ENCODE measurements around the gene TGM4. TPM values are rescaled to one million over a fixed set of nuclear protein-coding genes. Genes with fewer than 3 reads are reported as not detected.
A peak's percentile ranks its signal among the peaks of the same experiment; 100 is the strongest.
"Not testable (repeated sequence)": the region's sequence is repeated elsewhere in the genome, so short reads cannot be mapped to it uniquely, and the experiment has no call there.

Gene TGM4
- not detected in 2 replicates for total RNA-seq (2014; rRNA removed; shearing (Covaris generic))

DNA sequence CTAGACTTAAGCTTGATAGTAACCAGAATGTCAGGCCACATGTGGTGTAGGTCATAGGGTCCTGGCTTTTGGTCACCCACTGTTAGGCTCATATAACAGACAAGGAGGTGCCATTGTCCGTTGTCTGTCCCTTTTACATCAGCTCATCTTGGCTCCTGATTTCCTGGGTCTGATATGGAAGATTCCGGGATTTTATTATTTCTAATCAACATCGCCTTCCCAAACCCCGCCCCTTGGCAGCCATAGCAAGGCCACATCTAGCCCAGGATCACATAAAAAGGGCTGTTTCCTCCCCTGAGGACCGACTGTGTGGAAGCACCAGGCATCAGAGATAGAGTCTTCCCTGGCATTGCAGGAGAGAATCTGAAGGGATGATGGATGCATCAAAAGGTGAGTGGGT lies at the start of gene TGM4:
Gene TGM4 (plus strand): TSS at position 301 of the 400 bp plus-strand sequence. CDS start 71 bp downstream, at position 372.
- H3K27ac ChIP-seq, result no peak within 1 kb of the TSS

DNA sequence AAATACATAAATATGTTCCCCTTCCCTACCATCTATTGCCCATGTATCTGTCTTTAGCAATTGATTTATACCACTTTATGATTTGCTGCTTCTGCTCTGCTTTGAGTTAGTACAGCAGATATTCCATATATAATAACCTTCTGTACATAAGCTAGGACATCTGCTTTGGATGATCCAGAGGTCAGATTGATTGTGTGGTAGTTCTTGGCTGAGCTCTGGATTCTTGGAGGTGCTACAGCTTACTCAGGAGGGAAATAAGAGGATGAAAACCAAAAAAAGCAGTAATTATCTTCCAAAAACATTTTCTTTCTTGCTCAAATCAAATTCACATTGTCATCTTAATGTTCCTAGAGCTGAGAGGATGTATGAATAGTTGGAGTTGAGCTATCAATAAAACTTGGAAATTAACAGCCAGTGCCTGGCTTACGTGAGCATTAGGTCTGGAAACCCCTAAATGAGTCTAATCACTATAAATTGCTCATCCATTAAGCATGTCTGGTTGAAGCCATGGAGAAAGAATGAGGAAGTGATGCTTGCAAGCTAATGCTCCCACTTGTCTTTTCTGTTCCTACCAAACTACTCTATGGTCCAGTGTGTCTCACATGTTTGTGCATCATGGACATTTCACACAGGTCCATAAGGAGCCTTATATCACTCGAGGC lies 49.0 kb upstream of the TGM4 start:
- Histone ChIP-seq H3K27me3 (no peaks in the 10 kb centered on the region), H3K36me3 (peaks cover 67% of the 10 kb centered on the region), H3K9me3 (replicated peaks) (0 out of 2 replicates have a peak, but pooled peaks cover 4% of the 10 kb centered on the region), H3K4me1 (no peaks in the 10 kb centered on the region), H3K4me3 (no peak overlapping the region), H3K27ac (no peak overlapping the region)
- DNase-seq, result no peak

More for the DNA sequence above, at the start of gene TGM4:
- no peaks in the 10 kb centered on the region for H3K36me3 ChIP-seq
- H3K4me3 ChIP-seq, result no peak within 1 kb of the TSS
- DNase-seq, result no peak
- H3K9me3 ChIP-seq (replicated peaks), result no peaks in the 10 kb centered on the region
- H3K4me1 ChIP-seq, result no peaks in the 10 kb centered on the region
- H3K27me3 ChIP-seq, result no peaks in the 10 kb centered on the region

DNA sequence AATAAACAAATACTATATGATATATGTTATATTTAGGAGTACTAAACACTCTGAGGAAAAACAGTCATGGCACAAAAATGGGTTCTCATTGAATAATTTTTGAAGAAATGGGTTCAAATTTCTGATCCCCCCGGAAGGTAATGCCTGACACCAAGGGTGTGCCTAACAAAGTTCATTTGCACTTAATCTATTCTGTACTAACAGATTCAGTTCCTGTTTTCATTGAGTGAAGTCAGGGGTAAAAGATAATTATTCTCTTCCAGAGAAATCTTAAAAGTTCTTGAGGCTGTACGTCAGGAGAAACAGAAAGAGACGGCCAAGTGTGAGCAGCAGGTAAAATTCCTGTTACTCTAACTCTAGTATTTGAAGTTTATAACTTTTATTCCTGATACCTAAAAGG lies 47.2 kb upstream of the TGM4 start:
- Histone ChIP-seq H3K4me1 (no peaks in the 10 kb centered on the region), H3K27ac (no peak overlapping the region), H3K9me3 (replicated peaks) (0 out of 2 replicates have a peak, but pooled peaks cover 4% of the 10 kb centered on the region), H3K27me3 (no peaks in the 10 kb centered on the region), H3K36me3 (peaks cover 79% of the 10 kb centered on the region), H3K4me3 (no peak overlapping the region)
- no peak for DNase-seq

DNA sequence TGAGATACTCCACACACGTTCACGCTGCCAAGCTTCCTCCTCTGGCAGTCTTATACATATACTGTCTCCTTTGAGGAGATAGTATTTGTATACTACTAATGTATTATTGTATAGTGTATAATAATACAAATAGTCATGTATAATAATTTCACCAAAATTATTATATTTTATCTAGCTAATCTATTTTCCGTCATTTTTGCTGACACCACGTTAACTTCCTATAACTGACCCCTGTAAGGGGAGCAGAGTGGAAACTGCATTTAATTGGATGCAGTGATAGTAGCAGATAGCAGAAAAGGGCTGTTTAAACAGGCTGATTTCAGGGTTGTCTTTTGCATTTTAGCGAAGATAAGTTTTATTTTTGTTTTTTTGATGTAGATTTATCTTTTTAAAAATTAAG lies 43.2 kb upstream of the TGM4 start:
- Histone ChIP-seq H3K4me3 (no peak overlapping the region), H3K27me3 (no peaks in the 10 kb centered on the region), H3K36me3 (peaks cover 77% of the 10 kb centered on the region), H3K27ac (no peak overlapping the region), H3K9me3 (replicated peaks) (no peaks in the 10 kb centered on the region), H3K4me1 (no peaks in the 10 kb centered on the region)
- DNase-seq, result no peak

DNA sequence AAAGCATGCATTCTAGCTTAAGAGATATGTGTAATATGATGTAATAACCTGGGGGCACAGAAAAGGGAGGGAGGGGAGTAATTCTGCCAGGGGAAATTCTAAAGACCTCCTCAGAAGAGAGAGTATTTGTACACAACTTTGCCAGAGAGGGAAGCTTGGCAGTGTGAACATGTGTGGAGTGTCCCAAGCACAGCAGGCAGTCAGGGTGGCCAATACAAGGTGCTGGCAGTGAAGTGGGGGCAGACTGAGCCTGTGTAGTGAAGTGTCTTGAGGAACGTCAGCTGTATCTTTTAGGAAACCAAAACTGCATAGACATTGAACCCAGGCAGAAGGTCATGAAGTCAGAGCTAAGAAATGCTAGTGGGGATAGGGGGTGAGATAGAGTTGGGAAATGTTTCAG lies 42.4 kb upstream of the TGM4 start:
- Histone ChIP-seq H3K36me3 (peaks cover 77% of the 10 kb centered on the region), H3K4me1 (no peaks in the 10 kb centered on the region), H3K9me3 (replicated peaks) (no peaks in the 10 kb centered on the region), H3K4me3 (no peak overlapping the region), H3K27ac (no peak overlapping the region), H3K27me3 (no peaks in the 10 kb centered on the region)
- no peak for DNase-seq

DNA sequence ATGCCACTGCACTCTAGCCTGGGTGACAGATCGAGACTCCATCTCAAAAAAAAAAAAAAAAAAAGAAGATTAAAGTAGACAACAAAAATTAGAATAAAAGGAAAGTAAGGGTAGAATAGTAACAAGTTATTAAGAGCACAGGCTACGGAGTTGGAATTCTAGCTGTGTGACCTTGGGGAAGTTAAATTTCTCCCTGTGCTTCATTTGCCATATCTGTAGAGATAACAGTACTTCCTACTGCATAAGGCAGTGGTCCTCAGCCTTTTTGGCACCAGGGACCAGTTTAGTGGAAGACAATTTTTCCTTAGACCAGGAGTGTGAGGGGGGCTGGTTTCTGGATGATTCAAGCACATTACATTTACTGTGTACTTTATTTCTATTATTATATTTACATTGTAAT lies 41.4 kb upstream of the TGM4 start:
- H3K4me3 ChIP-seq, result no peak overlapping the region
- no peak overlapping the region for H3K27ac ChIP-seq
- peaks cover 85% of the 10 kb centered on the region for H3K36me3 ChIP-seq
- no peaks in the 10 kb centered on the region for H3K27me3 ChIP-seq
- H3K9me3 ChIP-seq (replicated peaks), result no peaks in the 10 kb centered on the region
- H3K4me1 ChIP-seq, result no peaks in the 10 kb centered on the region
- no peak for DNase-seq

DNA sequence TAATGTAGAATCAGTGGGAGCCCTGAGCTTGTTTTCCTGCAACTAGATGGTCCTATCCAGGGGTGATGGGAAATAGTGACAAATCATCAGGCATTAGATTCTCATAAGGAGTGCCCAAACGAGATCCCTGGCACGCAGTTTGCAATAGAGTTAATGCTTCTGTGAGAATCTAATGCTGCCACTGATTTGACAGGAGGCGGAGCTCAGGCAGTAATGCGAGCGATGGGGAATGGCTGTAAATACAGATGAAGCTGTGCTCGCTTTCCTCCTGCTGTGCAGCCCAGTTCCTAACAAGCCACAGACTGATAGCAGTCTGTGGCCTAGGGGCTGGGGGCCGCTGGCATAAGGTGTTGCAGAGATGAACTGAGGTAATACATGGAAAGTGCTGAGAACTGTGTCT lies 41.0 kb upstream of the TGM4 start:
- Histone ChIP-seq H3K27me3 (no peaks in the 10 kb centered on the region), H3K4me3 (no peak overlapping the region), H3K9me3 (replicated peaks) (no peaks in the 10 kb centered on the region), H3K27ac (no peak overlapping the region), H3K36me3 (peaks cover 85% of the 10 kb centered on the region), H3K4me1 (no peaks in the 10 kb centered on the region)
- DNase-seq, result no peak

DNA sequence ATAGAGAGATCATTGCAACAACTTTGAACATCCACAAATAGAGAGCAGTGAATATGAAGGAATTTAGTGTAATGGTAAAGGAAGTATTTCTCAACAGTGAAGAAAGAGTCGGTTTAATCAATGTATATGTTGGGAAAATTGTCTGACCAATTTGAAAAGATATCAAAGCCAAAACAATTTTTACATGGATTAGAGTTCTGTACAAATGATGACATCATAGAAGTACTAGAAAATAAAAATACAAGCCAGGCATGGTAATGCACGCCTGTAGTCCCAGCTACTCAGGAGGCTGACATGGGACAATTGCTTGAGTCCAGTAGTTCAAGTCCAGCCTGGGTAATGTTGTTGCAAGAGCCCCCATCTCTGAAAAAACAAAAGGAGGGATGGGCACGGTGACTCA lies 38.7 kb upstream of the TGM4 start:
- no peak overlapping the region for H3K4me3 ChIP-seq
- DNase-seq, result no peak
- H3K9me3 ChIP-seq (replicated peaks), result no peaks in the 10 kb centered on the region
- H3K36me3 ChIP-seq, result peaks cover 77% of the 10 kb centered on the region
- no peaks in the 10 kb centered on the region for H3K4me1 ChIP-seq
- H3K27ac ChIP-seq, result no peak overlapping the region
- H3K27me3 ChIP-seq, result no peaks in the 10 kb centered on the region

DNA sequence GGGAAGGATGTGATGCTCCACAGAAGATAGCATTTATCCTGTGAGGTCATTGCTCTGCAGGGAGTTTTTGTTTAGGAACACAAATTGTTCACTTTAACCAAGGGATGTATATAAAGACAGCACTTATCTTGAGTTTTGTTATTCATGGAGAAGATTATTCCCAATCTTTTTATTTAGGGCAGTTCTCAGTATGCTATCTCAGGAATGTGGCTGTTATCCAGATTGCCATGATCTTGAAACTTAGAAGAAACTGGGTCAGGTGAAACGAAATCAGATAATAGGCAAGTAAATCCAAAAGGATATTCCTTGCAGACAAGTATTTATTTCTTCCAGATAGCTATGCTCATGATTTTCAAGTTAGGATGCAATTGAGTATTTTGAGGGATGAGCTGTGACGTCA lies 32.0 kb upstream of the TGM4 start:
- no peak overlapping the region for H3K4me3 ChIP-seq
- H3K4me1 ChIP-seq, result no peaks in the 10 kb centered on the region
- H3K27ac ChIP-seq, result no peak overlapping the region
- H3K36me3 ChIP-seq, result peaks cover 61% of the 10 kb centered on the region
- no peaks in the 10 kb centered on the region for H3K9me3 ChIP-seq (replicated peaks)
- no peaks in the 10 kb centered on the region for H3K27me3 ChIP-seq
- no peak for DNase-seq

DNA sequence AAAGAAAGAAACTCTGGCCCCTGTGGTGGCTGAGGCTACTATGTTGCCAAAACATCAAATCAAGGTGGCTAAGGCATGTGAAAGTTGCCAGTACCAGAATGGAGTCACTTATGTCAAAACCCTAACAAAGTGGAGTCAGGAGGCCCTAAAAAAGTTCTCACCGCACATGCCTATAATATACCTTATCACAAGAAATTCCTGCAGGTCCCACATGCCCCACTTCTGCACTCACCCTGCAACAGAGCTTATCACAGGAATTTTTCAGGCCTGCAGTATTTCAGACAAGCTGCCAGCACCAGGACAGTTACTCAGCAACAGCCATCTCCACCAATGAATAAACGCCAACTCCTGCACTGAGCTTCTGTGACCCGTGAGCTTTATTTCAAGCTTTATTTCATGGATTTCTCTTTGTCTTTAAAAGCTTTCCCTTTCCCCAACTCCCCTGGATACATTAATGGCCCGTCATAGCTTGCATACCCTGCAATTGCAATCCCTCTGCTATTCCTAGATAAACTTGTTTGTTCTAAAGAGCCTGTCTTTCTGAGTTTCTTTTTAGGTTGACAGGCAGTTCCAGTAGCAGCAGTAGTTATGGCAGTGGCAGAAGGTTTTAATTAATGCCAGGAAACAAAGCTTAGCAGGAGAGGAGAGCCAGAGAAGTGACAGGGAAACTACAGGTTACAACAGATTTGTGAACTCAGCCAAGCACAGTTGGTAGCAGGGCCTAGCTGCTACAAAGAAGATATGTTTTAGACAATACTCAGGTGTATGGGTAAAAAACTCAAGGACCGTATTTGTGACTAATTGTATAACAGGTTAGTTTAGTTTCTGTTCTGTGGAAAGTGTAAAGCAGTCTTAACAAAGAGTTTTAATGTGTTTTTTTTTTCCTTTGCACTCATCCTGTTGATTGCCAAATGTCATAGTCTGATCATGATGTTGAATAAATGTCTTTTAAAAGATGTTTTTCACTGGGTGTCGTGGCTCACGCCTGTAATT lies 28.6 kb upstream of the TGM4 start:
- Histone ChIP-seq H3K9me3 (replicated peaks) (no peaks in the 10 kb centered on the region), H3K4me3 (no peak overlapping the region), H3K27me3 (no peaks in the 10 kb centered on the region), H3K27ac (no peak overlapping the region), H3K4me1 (no peaks in the 10 kb centered on the region), H3K36me3 (peaks cover 71% of the 10 kb centered on the region)
- DNase-seq, result no peak

DNA sequence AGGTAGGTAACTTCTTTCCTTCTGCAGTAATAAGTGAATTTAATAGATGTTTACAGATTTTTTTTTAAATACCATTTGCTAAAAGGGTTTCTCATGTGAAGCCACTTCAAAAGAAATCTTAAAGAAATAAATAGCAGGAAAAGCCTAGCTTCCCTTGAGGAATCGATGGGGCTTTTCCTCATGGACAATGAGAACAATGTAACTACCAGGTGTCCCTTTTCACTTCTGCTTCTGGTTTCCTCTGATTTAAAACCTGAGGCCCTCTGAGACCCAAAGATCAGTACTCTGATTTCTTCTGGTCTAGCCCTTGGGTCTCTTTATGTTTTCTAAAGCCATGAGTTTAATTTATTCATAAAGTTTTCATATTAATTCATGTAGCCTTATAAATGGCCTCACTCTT lies 25.8 kb upstream of the TGM4 start:
- no peaks in the 10 kb centered on the region for H3K4me1 ChIP-seq
- H3K9me3 ChIP-seq (replicated peaks), result no peaks in the 10 kb centered on the region
- no peak for DNase-seq
- no peak overlapping the region for H3K27ac ChIP-seq
- peaks cover 80% of the 10 kb centered on the region for H3K36me3 ChIP-seq
- H3K4me3 ChIP-seq, result no peak overlapping the region
- no peaks in the 10 kb centered on the region for H3K27me3 ChIP-seq

DNA sequence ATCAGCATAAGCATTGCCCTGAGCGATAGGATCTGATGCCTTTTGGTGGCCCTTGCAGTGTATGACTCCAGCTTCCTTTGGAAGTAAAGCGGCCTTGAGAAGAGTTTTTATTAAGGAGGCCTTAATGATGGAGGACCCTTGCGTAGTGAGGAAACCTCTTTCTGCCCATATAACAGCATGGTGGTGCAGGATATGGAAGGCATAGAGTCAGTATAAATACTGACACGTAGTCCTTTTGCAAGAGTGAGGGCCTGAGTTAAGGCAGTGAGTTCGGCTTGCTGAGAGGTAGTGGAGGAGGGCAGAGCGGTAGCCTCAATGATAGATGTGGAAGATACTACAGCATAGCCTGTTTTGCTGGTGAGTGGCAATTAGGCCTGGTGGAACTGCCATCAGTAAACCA lies 17.7 kb upstream of the TGM4 start:
- not testable (repeated sequence) for H3K4me3 ChIP-seq; H3K9me3 ChIP-seq (replicated peaks); H3K4me1 ChIP-seq; H3K27me3 ChIP-seq; DNase-seq; H3K27ac ChIP-seq
- peaks cover 56% of the 10 kb centered on the region for H3K36me3 ChIP-seq

DNA sequence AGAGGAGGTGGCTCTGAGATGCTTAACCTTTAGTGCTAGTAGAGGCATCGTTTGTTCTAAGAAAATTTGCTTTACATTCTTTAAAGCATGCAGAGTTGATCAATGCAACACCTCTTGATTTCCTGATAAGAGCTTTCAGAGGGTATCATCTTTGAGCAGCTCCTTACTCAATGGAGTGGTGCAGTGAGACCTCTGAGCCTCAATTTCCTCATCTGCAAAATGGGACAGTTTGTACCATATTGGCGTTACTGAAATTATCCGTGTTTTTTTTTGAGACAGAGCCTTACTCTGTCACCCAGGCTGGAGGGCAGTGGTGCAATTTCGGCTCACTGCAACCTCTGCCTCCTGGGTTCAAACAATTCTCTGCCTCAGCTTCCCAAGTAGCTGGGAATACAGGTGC lies 14.3 kb upstream of the TGM4 start:
- Histone ChIP-seq H3K9me3 (replicated peaks) (no peaks in the 10 kb centered on the region), H3K36me3 (peaks cover 25% of the 10 kb centered on the region; the same call in 1 of the 2 replicates), H3K4me1 (no peaks in the 10 kb centered on the region; the same call in 1 of the 2 replicates), H3K4me3 (no peak overlapping the region), H3K27ac (no peak overlapping the region), H3K27me3 (no peaks in the 10 kb centered on the region)
- no peak for DNase-seq

DNA sequence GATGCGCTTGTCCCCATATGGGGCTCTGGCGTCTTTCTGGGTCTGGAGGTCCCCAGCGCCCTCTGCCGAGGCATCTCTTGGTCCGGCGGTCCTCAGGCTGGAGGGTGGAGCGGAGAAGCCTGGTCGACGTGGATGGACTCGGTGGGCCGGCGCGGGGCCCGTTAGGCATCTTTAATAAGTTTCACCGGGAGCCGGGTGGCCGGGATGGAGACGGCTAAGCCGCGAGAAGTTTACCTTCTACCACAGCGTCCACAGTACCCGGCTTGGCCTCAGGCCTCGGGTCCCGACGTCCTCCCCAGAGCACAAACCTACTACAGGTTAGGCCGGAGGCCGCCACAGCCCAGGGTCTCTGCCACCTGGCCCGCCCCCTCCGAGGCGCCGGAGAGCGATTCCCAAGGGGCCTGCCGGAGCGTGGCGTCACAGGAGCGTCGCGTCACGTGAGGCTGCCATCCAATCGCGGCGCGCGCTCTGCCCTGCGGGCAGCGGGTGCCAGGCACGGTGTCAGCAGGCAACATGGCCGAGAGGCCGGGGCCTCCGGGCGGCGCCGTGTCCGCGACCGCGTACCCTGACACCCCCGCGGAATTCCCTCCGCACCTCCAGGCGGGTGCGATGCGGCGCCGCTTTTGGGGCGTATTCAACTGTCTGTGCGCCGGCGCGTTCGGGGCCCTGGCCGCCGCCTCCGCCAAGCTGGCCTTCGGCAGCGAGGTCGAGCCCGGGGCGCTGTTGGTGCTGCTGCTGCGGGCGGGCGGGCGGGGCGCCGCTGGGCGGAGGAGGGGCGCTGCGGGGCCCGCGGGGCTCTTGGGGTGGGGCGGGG lies 12.8 kb upstream of the TGM4 start, which contains the start of gene TMEM42:
Gene TMEM42 (plus strand): TSS at position 501 of the 814 bp plus-strand sequence. CDS start 13 bp downstream, at position 514.
- Histone ChIP-seq H3K36me3 (peaks cover 25% of the 10 kb centered on the region; the same call in 1 of the 2 replicates), H3K4me3 (peak within 1 kb of the TSS; percentile 57), H3K27me3 (no peaks in the 10 kb centered on the region), H3K27ac (peak within 1 kb of the TSS; percentile 27; the same call in 1 of the 2 replicates), H3K4me1 (peaks cover 5% of the 10 kb centered on the region; the same call in 1 of the 2 replicates), H3K9me3 (replicated peaks) (no peaks in the 10 kb centered on the region)
- peak; percentile 47 to 60 for DNase-seq
